CD14-positive monocyte (primary cell): ENCODE measurements around the gene THG1L. TPM values are rescaled to one million over a fixed set of nuclear protein-coding genes. Genes with fewer than 3 reads are reported as not detected.
"Not testable (repeated sequence)": the region's sequence is repeated elsewhere in the genome, so short reads cannot be mapped to it uniquely, and the experiment has no call there.

Experiments
- DNase-seq, 3 donors: peaks; one replicate each; pipeline ENCODE4 v3.0.0-alpha.2; 2011 to 2022
- H2AFZ ChIP-seq: 2 replicates; pipeline ENCODE4 v1.6.0; 2012; ENCODE audit warnings: mild to moderate bottlenecking, low read depth, low read length, inconsistent platforms; ENCODE audit not compliant: insufficient read depth, poor library complexity, severe bottlenecking
- H3K27ac ChIP-seq, 2 donors: 1 replicate in 1 of 2; 2 replicates in 1 of 2; pipeline ENCODE4 v1.5.1; 2012 to 2013; ENCODE audit warnings: low read length in 2 of 2, control low read depth in 1 of 2, inconsistent platforms in 1 of 2, low read depth in 1 of 2, mild to moderate bottlenecking in 1 of 2
- H3K27me3 ChIP-seq, 2 donors: one replicate each; pipeline versions ENCODE4 v1.6.0 to v1.6.1; 2011 to 2013; ENCODE audit warnings: low read length in 2 of 2; ENCODE audit not compliant: control insufficient read depth in 2 of 2, insufficient read depth in 2 of 2
- H3K36me3 ChIP-seq, 2 donors: replicated peaks in 1 of 2; 1 replicate in 1 of 2; 2 replicates in 1 of 2; pipeline versions ENCODE4 v1.5.1 to v1.6.1; 2012 to 2013; ENCODE audit warnings: low read length in 2 of 2, control low read depth in 1 of 2, inconsistent platforms in 1 of 2, mild to moderate bottlenecking in 1 of 2; ENCODE audit not compliant: insufficient read depth in 2 of 2, control insufficient read depth in 1 of 2
- H3K4me1 ChIP-seq, 2 donors: 1 replicate in 1 of 2; 2 replicates in 1 of 2; pipeline versions ENCODE4 v1.5.1 to v1.6.1; 2012 to 2013; ENCODE audit warnings: low read length in 2 of 2, control low read depth in 1 of 2, inconsistent platforms in 1 of 2, mild to moderate bottlenecking in 1 of 2, moderate library complexity in 1 of 2; ENCODE audit not compliant: insufficient read depth in 2 of 2, control insufficient read depth in 1 of 2
- H3K4me2 ChIP-seq: replicated peaks from 2 replicates; pipeline ENCODE3; 2012; ENCODE audit warnings: low read length, moderate library complexity, mild to moderate bottlenecking; ENCODE audit not compliant: poor library complexity, severe bottlenecking; ENCODE audit errors: extremely low read depth
- H3K4me3 ChIP-seq, 3 experiments: fragments of 200-600 bp in 1 of 3; sonication (generic) in 1 of 3; replicated peaks in 1 of 3; 1 replicate in 2 of 3; 2 replicates in 1 of 3; pipeline ENCODE4 v1.5.1; 2011 to 2013; ENCODE audit warnings: low read length in 3 of 3, mild to moderate bottlenecking in 3 of 3, control low read depth in 2 of 3, low read depth in 2 of 3, inconsistent platforms in 1 of 3, moderate library complexity in 1 of 3
- H3K79me2 ChIP-seq: 2 replicates; pipeline ENCODE4 v1.6.0; 2012; ENCODE audit warnings: mild to moderate bottlenecking, control low read depth, inconsistent platforms, low read length, moderate library complexity; ENCODE audit not compliant: insufficient read depth
- H3K9ac ChIP-seq: 2 replicates; pipeline ENCODE4 v1.6.0; 2017; ENCODE audit warnings: low read length, mild to moderate bottlenecking; ENCODE audit not compliant: insufficient read depth, poor library complexity, severe bottlenecking
- H3K9me3 ChIP-seq, 2 donors: replicated peaks in 1 of 2; 1 replicate in 1 of 2; 2 replicates in 1 of 2; pipeline versions ENCODE4 v1.5.1 to v1.6.1; 2012 to 2013; ENCODE audit warnings: low read length in 2 of 2, control low read depth in 1 of 2; ENCODE audit not compliant: control insufficient read depth in 1 of 2, insufficient read depth in 1 of 2
- H4K20me1 ChIP-seq: 2 replicates; pipeline ENCODE4 v1.6.0; 2012; ENCODE audit warnings: mild to moderate bottlenecking, low read length, control low read depth, moderate library complexity; ENCODE audit not compliant: insufficient read depth
- H3K27ac Mint-ChIP-seq, 7 donors: one replicate each; pipeline ENCODE4 v1.8.0; 2020; ENCODE audit warnings: mild to moderate bottlenecking in 7 of 7, mixed read lengths in 7 of 7, moderate library complexity in 6 of 7, inconsistent platforms in 2 of 7
- H3K27me3 Mint-ChIP-seq, 3 donors: one replicate each; pipeline ENCODE4 v1.8.0; 2021 to 2022; ENCODE audit warnings: low read depth in 3 of 3, mild to moderate bottlenecking in 3 of 3, mixed read lengths in 3 of 3, moderate library complexity in 3 of 3, inconsistent platforms in 1 of 3
- H3K36me3 Mint-ChIP-seq, 2 donors: one replicate each; pipeline ENCODE4 v1.8.0; 2020; ENCODE audit warnings: mixed read lengths in 2 of 2, inconsistent platforms in 1 of 2, mild to moderate bottlenecking in 1 of 2
- H3K4me1 Mint-ChIP-seq: one replicate; pipeline ENCODE4 v1.8.0; 2020; ENCODE audit warnings: mild to moderate bottlenecking, mixed read lengths
- H3K4me3 Mint-ChIP-seq, 2 donors: one replicate each; pipeline ENCODE4 v1.8.0; 2020; ENCODE audit warnings: mild to moderate bottlenecking in 2 of 2, mixed read lengths in 2 of 2, moderate library complexity in 1 of 2
- H3K9me3 Mint-ChIP-seq, 7 donors: one replicate each; pipeline ENCODE4 v1.8.0; 2020 to 2022; ENCODE audit warnings: mixed read lengths in 7 of 7, mild to moderate bottlenecking in 6 of 7, moderate library complexity in 6 of 7, inconsistent platforms in 2 of 7
- CTCF ChIP-seq: fragments of 200-600 bp; IDR thresholded peaks from one replicate; pipeline ENCODE4 v1.8.0; 2022; ENCODE audit warnings: antibody characterized with exemption, mild to moderate bottlenecking
- WGBS: methylation state at CpG from one replicate; pipeline ENCODE4 v1.1.5; 2013; ENCODE audit warnings: missing lambda C conversion rate; ENCODE audit not compliant: insufficient coverage; 5-methylcytosine and 5-hydroxymethylcytosine counted together
- intact Hi-C, 2 donors: fragments of 100-400 bp; cut with micrococcal nuclease; formaldehyde crosslinking; loops; one replicate each; pipeline versions ENCODE4 v1.15.0 to v1.15.1; 2023
- polyA minus RNA-seq: library from RNA; depleted of rRNA, polyadenylated mRNA; stranded (reverse); fragments of >200 nt; gene quantifications from 2 replicates; pipeline ENCODE4 v1.2.3, GENCODE V29; 2012
- polyA plus RNA-seq, 3 donors: library from polyadenylated mRNA; depleted of rRNA in 1 of 3; unstranded in 2 of 3; stranded (reverse) in 1 of 3; fragments of 300-500 nt in 2 of 3; fragments of >200 nt in 1 of 3; fragmentation: Illumina TruSeq in 2 of 3; gene quantifications; 1 replicate in 2 of 3; 2 replicates in 1 of 3; pipeline ENCODE4 v1.2.3, GENCODE V29; 2012 to 2021
- total RNA-seq, 12 experiments: library from RNA in 1 of 12; stranded (reverse) in 1 of 12; fragments of 120-200 nt in 1 of 12; gene quantifications; one replicate each; pipeline ENCODE4 v1.2.4 and lab custom pipeline; 2013 to 2026; ENCODE audit warnings: mixed read lengths in 6 of 12, inconsistent platforms in 1 of 12

THG1L gene
- 28.6 TPM for total RNA-seq (2013)
- polyA plus RNA-seq (10 to 100 TPM in 1 of 3 donors, 1 to 10 TPM in 2; 7.6 to 12.2 (median 7.6) TPM), polyA minus RNA-seq (12.4 and 13.9 TPM in 2 replicates), total RNA-seq (lab: John Stamatoyannopoulos, UW) (8.3 to 23.8 (median 17.4) reads per million in 11 experiments)

DNA sequence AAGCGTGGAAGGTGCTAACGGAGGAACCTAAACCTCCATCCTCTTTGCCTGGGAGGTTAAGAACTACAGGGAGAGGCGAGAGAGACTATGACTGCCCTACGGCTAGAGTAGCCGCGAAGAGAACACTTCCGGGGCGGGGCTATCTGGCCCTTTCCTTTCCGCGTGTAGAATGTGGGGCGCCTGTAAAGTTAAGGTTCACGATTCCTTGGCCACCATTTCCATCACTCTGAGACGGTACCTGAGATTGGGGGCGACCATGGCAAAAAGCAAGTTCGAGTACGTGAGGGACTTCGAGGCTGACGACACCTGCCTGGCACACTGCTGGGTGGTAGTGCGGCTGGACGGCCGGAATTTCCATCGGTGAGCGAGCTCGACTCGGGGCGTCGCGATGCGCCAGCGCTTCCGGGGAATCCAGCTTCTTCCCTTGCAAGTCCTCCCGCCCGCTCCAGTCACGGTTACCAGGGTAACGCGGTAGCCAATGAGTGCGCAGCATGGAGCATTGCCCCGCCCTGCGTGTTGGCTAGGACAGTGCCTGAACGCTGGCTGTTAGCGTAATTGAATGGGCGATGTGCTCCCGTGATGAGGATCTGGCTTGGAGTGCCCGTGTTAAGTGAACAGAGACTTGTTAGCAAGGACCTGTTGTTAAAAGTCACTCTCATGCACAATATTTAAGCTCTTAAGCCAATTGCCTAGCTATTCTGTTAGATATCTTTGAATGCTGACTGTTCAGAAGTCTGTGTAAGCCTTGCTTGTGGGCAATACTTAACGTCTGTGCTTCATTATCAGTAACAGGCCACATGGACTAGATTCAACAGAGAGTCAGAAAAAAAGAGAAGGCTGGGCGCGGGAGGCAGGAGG, at the start of gene THG1L:
THG1L (plus strand) TSS at position 149 of the 858 bp plus-strand sequence; CDS start at position 170, 21 bp downstream.
- no peaks in the 10 kb centered on the region for H4K20me1 ChIP-seq
- H3K9ac ChIP-seq, result peak within 1 kb of the TSS; percentile 73
- H3K4me1 ChIP-seq, result peaks cover 6 to 10% of the 10 kb centered on the region in 2 donors
- H3K4me3 ChIP-seq, result peak within 1 kb of the TSS; percentile 64 to 86 (median 70)
- 3% methylated on average over 41 of the region's 47 CpGs for WGBS
- peak within 1 kb of the TSS; percentile 98 to 100 (median 99) for H3K27ac Mint-ChIP-seq
- H2AFZ ChIP-seq, result peak within 1 kb of the TSS; percentile 83
- intact Hi-C loops, result loop anchor here in 1 of 2 donors (5.0 kb wide), 2 partner anchors 59 to 239 kb away; partner anchors contain the start of gene C5orf52
- peaks cover 8% of the 10 kb centered on the region for H3K4me1 Mint-ChIP-seq
- H3K27ac ChIP-seq, result peak within 1 kb of the TSS; percentile 91 to 93
- peaks cover 0 to 2% (median 0%) of the 10 kb centered on the region in 3 donors for H3K27me3 Mint-ChIP-seq
- no peaks in the 10 kb centered on the region for H3K79me2 ChIP-seq
- H3K9me3 ChIP-seq, result no peaks in the 10 kb centered on the region
- no peaks in the 10 kb centered on the region for H3K27me3 ChIP-seq
- no peaks in the 10 kb centered on the region for H3K9me3 Mint-ChIP-seq
- peak; percentile 92 to 98 (median 97) for DNase-seq
- H3K36me3 Mint-ChIP-seq, result peaks cover 31 to 37% of the 10 kb centered on the region in 2 donors
- no peak for TF ChIP-seq CTCF
- H3K4me3 Mint-ChIP-seq, result peak within 1 kb of the TSS; percentile 97
- peaks cover 18 to 36% of the 10 kb centered on the region in 2 donors for H3K36me3 ChIP-seq
- peak within 1 kb of the TSS; percentile 77 for H3K4me2 ChIP-seq

DNA sequence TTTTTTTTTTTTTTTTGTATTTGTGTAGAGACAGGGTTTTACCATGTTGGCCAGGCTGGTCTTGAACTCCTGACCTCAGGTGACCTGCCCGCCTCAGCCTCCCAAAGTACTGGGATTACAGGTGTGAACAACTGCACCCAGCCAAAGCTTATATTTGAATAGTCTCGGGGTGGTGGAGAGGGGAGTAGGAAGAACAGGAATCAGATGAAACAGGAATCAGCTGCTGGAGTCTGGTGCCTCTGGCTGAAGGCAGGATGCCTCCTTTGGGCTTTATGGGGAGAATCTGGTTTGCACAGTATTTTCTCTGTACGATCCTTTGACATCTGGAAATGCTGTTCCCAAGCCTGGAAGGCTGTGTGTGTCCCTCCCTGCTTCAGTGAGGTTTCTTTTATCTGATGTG, 49.0 kb upstream of the THG1L start:
- no peak overlapping the region for H3K27ac ChIP-seq
- DNase-seq, result no peak
- Mint-ChIP-seq H3K27me3 (peaks cover 2 to 9% (median 3%) of the 10 kb centered on the region in 3 donors), H3K4me1 (no peaks in the 10 kb centered on the region), H3K4me3 (peak overlapping the region in 1 of 2 donors; percentile 31), H3K27ac (no peak overlapping the region), H3K36me3 (no peaks in the 10 kb centered on the region), H3K9me3 (peaks cover 0 to 2% (median 0%) of the 10 kb centered on the region in 7 donors)
- no peaks in the 10 kb centered on the region for H3K9me3 ChIP-seq
- no peak overlapping the region for H3K9ac ChIP-seq
- H3K4me2 ChIP-seq, result no peak overlapping the region
- H3K79me2 ChIP-seq, result no peaks in the 10 kb centered on the region
- H3K4me3 ChIP-seq, result no peak overlapping the region
- no peaks in the 10 kb centered on the region for H3K4me1 ChIP-seq
- intact Hi-C loops, result no loop called here
- no peaks in the 10 kb centered on the region for H4K20me1 ChIP-seq
- H2AFZ ChIP-seq, result no peak overlapping the region
- 83% methylated on average over 3 of the region's 3 CpGs for WGBS
- H3K27me3 ChIP-seq, result no peaks in the 10 kb centered on the region
- H3K36me3 ChIP-seq, result no peaks in the 10 kb centered on the region
- TF ChIP-seq CTCF, result no peak

DNA sequence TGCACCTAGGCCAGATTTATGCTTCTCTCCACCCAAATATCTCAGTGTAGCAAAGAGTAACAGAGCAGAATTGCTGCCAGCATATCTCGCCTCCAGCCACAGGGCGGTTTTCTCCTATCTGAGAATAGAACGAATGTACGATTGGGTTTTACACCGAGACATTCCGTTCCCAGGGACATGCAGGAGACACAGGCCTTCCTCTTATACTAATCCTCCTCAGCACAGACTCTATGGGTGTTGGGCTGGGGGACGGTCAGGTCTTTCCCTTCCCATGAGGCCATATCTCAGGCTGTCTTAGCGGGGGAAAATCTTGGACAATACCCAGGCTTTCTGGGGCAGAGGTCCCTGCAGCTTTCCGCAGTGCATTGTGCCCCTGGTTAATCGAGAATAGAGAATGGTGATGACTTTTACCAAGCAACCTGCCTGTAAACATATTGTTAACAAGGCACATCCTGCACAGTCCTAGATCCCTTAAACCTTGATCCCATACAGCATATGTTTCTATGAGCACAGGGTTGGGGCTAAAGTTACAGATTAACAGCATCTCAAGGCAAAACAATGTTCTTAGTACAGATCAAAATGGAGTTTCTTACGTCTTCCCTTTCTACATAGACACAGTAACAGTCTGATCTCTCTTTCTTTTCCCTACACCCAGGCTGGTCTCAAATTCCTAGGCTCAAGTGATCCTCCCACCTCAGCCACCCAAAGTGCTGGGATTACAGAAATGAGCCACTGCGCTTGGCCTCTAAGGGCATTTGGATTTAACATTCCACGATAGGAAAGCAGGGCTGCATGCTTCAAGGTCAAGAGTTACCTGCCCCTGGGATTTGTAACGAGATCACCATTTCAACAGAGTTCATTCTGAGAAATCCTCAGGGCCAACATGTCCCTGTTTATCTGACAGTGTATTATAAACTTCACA, 44.7 kb upstream of the THG1L start:
- intact Hi-C loops, H3K4me1 ChIP-seq, H3K4me1 Mint-ChIP-seq, H3K36me3 Mint-ChIP-seq, H3K27me3 ChIP-seq, H3K4me3 Mint-ChIP-seq, H3K27ac ChIP-seq, H3K36me3 ChIP-seq, DNase-seq, H3K4me2 ChIP-seq, H3K4me3 ChIP-seq, H3K27ac Mint-ChIP-seq, H2AFZ ChIP-seq, H3K9ac ChIP-seq, H3K79me2 ChIP-seq, H4K20me1 ChIP-seq: not testable (repeated sequence)
- H3K27me3 Mint-ChIP-seq, result peaks cover 0 to 25% (median 5%) of the 10 kb centered on the region in 3 donors
- peaks cover 0 to 14% of the 10 kb centered on the region in 2 donors for H3K9me3 ChIP-seq
- WGBS, result 98% methylated on average over 9 of the region's 14 CpGs
- peaks cover 7 to 17% (median 12%) of the 10 kb centered on the region in 7 donors for H3K9me3 Mint-ChIP-seq
